ENCODE data around the gene MCRIP1. TPM values are rescaled to one million over a fixed set of nuclear protein-coding genes. Genes with fewer than 3 reads are reported as not detected.

The MCRIP1 gene
- total RNA-seq, 4 donors from 2014 or later: 23.3 to 44.0 (median 33.2) TPM

GRCh38 chr17:81869221-81870130 lies 36.4 kb upstream of the MCRIP1 start:
- in situ Hi-C loops (cut with MboI; ENCODE audit: low pct_ligation_motif_present in 1 of 4, low pct_unique_long_range_greater_than_20kb in 1 of 4, low sequenced_read_pairs in 3 of 4) (no loop called here), intact Hi-C loops (cut with DNase I; ENCODE audit: low total_unique reads) (no loop called here)
- Histone ChIP-seq H3K27me3 (no peaks in the 10 kb centered on the region), H3K9me3 (no peaks in the 10 kb centered on the region), H3K27ac (peak overlapping the region; percentile 96 to 100 (median 98)), H3K36me3 (peaks cover 0 to 4% (median 0%) of the 10 kb centered on the region in 4 donors), H3K4me1 (peaks cover 49 to 72% (median 62%) of the 10 kb centered on the region in 4 donors), H3K4me3 (peak overlapping the region; percentile 71 to 86 (median 84))
- TF ChIP-seq POLR2A (IDR thresholded peaks at IDR 0.05) (no peak), POLR2AphosphoS5 (IDR thresholded peaks at IDR 0.05) (no peak), EP300 (IDR thresholded peaks at IDR 0.05; ENCODE audit: low read depth) (no peak), CTCF (IDR thresholded peaks at IDR 0.05) (peak; percentile 88 to 92 (median 90))
- WGBS, 2 donors (ENCODE audit: low coverage in 1 of 2): 35% methylated on average over 38 of the region's 52 CpGs; no CpG with 5 or more reads in 1 of the 2 donors
- peak; percentile 42 for DNase-seq

GRCh38 chr17:81868674-81869220 lies 35.7 kb upstream of the MCRIP1 start:
- 60% methylated on average over 30 of the region's 30 CpGs; no CpG with 5 or more reads in 1 of the 2 donors for WGBS, 2 donors (ENCODE audit: low coverage in 1 of 2)
- TF ChIP-seq CTCF (IDR thresholded peaks at IDR 0.05): no peak
- TF ChIP-seq POLR2AphosphoS5 (IDR thresholded peaks at IDR 0.05): no peak
- TF ChIP-seq POLR2A (IDR thresholded peaks at IDR 0.05): no peak
- no peak for TF ChIP-seq EP300 (IDR thresholded peaks at IDR 0.05; ENCODE audit: low read depth)

GRCh38 chr17:81867991-81868673 lies 35.0 kb upstream of the MCRIP1 start:
- in situ Hi-C loops (cut with MboI; ENCODE audit: low pct_ligation_motif_present in 1 of 4, low pct_unique_long_range_greater_than_20kb in 1 of 4, low sequenced_read_pairs in 3 of 4): no loop called here
- peaks cover 0 to 4% (median 0%) of the 10 kb centered on the region in 4 donors for H3K36me3 ChIP-seq
- peak overlapping the region; percentile 96 to 100 (median 98) for H3K27ac ChIP-seq
- WGBS, 2 donors (ENCODE audit: low coverage in 1 of 2): 54% methylated on average over 28 of the region's 28 CpGs; no CpG with 5 or more reads in 1 of the 2 donors
- no peak for TF ChIP-seq CTCF (IDR thresholded peaks at IDR 0.05)
- TF ChIP-seq POLR2AphosphoS5 (IDR thresholded peaks at IDR 0.05): peak in 2 of 3 donors; percentile 21 to 25
- peak; percentile 14 for TF ChIP-seq POLR2A (IDR thresholded peaks at IDR 0.05)
- no peak for TF ChIP-seq EP300 (IDR thresholded peaks at IDR 0.05; ENCODE audit: low read depth)
- DNase-seq: peak; percentile 33
- no peaks in the 10 kb centered on the region for H3K27me3 ChIP-seq
- intact Hi-C loops (cut with DNase I; ENCODE audit: low total_unique reads): no loop called here
- no peaks in the 10 kb centered on the region for H3K9me3 ChIP-seq
- H3K4me1 ChIP-seq: peaks cover 49 to 83% (median 65%) of the 10 kb centered on the region in 4 donors
- no peak overlapping the region for H3K4me3 ChIP-seq

More at GRCh38 chr17:81868674-81869220, 35.7 kb upstream of the MCRIP1 start:
- peak; percentile 43 for DNase-seq
- Histone ChIP-seq H3K27me3 (no peaks in the 10 kb centered on the region), H3K27ac (peak overlapping the region; percentile 96 to 100 (median 98)), H3K36me3 (peaks cover 0 to 4% (median 0%) of the 10 kb centered on the region in 4 donors), H3K4me1 (peaks cover 49 to 76% (median 63%) of the 10 kb centered on the region in 4 donors), H3K9me3 (no peaks in the 10 kb centered on the region), H3K4me3 (peak overlapping the region in 1 of 4 donors; percentile 82)
- in situ Hi-C loops (cut with MboI; ENCODE audit: low pct_ligation_motif_present in 1 of 4, low pct_unique_long_range_greater_than_20kb in 1 of 4, low sequenced_read_pairs in 3 of 4) (no loop called here), intact Hi-C loops (cut with DNase I; ENCODE audit: low total_unique reads) (no loop called here)
